ENCODE data around the gene ALCAM. TPM values are rescaled to one million over a fixed set of nuclear protein-coding genes. Genes with fewer than 3 reads are reported as not detected.

The ALCAM gene
- total RNA-seq, 2 donors from 2014 or later = 32.2 to 91.2 TPM

DNA sequence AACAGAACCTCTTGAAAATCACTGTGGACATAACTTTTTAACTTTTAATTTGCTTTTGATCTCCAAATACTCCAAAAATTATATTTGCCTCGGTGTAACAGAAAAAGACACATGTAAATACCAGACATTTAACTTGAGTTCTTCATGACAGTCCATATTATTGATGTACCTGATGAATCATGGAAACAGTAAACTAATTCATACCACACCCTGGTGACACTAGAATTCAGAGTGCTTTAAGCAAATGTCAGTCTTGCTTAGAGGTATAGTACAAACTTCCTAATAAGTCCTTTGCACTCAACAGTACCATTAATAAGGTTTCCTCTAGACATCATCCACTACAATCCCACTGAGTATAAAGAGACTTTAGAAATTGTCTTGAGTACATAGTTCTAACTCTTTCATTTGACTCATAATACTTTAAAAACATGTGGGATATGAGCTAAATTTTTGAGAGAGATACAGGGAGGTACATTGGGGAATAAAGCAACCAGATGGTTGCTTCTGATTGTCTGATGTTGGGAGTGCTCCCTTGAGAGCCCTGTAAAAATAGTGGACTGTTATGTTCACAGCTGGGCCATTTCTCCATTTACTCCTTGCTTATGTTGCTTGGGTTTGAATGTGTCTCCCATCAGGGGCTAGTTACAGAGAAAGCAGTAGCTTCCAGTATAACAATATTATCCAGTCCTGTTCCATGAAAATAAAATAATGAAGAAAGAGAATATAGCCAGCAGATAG, 175.7 kb downstream of the ALCAM start:
- WGBS = 100% methylated on average over 1 of the region's 1 CpG
- no peak overlapping the region for H3K27ac ChIP-seq

DNA sequence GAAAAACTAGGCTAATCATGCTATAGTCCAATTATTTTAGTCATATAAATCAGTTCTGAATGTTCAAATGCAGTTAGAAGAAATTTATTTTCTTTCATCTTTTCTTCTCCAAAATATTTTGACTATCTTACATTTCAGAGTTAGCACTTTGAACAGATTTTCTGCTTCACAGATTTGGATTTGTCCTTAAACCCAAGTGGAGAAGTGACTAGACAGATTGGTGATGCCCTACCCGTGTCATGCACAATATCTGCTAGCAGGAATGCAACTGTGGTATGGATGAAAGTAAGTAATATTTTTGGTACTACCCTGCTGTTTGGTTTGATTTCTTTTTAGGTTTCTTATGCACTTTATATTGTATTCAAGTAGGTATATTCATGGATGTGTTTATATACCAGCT, 178.3 kb downstream of the ALCAM start:
- 100% methylated on average over 1 of the region's 1 CpG for WGBS

More for the DNA sequence above, 175.7 kb downstream of the ALCAM start:
- intact Hi-C loops (cut with DNase I) = no loop called here
- Histone ChIP-seq H3K4me1 (replicated peaks) (no peaks in the 10 kb centered on the region), H3K4me3 (no peak overlapping the region), H3K9me3 (no peaks in the 10 kb centered on the region), H3K27me3 (replicated peaks; ENCODE audit: insufficient read depth) (no peaks in the 10 kb centered on the region), H3K36me3 (no peaks in the 10 kb centered on the region)
- DNase-seq (ENCODE audit: low spot score) = no peak
- TF ChIP-seq, protein P1, sequence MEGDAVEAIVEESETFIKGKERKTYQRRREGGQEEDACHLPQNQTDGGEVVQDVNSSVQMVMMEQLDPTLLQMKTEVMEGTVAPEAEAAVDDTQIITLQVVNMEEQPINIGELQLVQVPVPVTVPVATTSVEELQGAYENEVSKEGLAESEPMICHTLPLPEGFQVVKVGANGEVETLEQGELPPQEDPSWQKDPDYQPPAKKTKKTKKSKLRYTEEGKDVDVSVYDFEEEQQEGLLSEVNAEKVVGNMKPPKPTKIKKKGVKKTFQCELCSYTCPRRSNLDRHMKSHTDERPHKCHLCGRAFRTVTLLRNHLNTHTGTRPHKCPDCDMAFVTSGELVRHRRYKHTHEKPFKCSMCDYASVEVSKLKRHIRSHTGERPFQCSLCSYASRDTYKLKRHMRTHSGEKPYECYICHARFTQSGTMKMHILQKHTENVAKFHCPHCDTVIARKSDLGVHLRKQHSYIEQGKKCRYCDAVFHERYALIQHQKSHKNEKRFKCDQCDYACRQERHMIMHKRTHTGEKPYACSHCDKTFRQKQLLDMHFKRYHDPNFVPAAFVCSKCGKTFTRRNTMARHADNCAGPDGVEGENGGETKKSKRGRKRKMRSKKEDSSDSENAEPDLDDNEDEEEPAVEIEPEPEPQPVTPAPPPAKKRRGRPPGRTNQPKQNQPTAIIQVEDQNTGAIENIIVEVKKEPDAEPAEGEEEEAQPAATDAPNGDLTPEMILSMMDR (IDR thresholded peaks at IDR 0.05) = no peak
- TF ChIP-seq POLR2A (IDR thresholded peaks at IDR 0.05) = no peak
- no peak for TF ChIP-seq POLR2AphosphoS5 (IDR thresholded peaks at IDR 0.05)

DNA sequence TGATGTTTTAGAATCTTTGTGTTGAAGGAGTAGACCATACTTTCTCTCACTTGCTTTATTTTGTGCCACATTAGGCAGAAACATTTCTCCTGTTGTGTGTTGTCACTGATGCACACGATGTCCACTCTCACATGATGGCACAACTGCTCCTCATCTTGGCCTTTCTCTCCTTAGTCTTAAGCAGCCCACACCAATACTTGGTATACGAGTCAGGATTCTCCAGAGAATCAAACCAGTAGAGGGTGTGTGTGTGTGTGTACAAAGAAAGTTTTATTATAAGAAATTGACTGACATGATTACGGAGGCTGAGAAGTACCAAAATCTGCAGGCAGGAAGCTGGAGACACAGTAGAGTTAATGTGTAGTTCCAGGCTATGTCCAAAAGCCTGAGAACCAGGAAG, 187.1 kb downstream of the ALCAM start:
- intact Hi-C loops (cut with DNase I) = no loop called here
- Histone ChIP-seq H3K36me3 (no peaks in the 10 kb centered on the region), H3K9me3 (no peaks in the 10 kb centered on the region), H3K27me3 (replicated peaks; ENCODE audit: insufficient read depth) (no peaks in the 10 kb centered on the region), H3K4me1 (replicated peaks) (no peaks in the 10 kb centered on the region), H3K27ac (no peak overlapping the region), H3K4me3 (no peak overlapping the region)
- WGBS = 94% methylated on average over 3 of the region's 3 CpGs
- DNase-seq (ENCODE audit: low spot score) = no peak
- no peak for TF ChIP-seq POLR2A (IDR thresholded peaks at IDR 0.05)
- TF ChIP-seq, protein P1 (IDR thresholded peaks at IDR 0.05) = no peak
- no peak for TF ChIP-seq POLR2AphosphoS5 (IDR thresholded peaks at IDR 0.05)

More for the DNA sequence above, 178.3 kb downstream of the ALCAM start:
- no peak for DNase-seq (ENCODE audit: low spot score)
- no peaks in the 10 kb centered on the region for H3K27me3 ChIP-seq (replicated peaks; ENCODE audit: insufficient read depth)
- no peak overlapping the region for H3K27ac ChIP-seq
- H3K4me1 ChIP-seq (replicated peaks) = no peaks in the 10 kb centered on the region
- intact Hi-C loops (cut with DNase I) = no loop called here
- H3K4me3 ChIP-seq = no peak overlapping the region
- no peaks in the 10 kb centered on the region for H3K36me3 ChIP-seq
- TF ChIP-seq POLR2AphosphoS5 (IDR thresholded peaks at IDR 0.05) (no peak), POLR2A (IDR thresholded peaks at IDR 0.05) (no peak)
- TF ChIP-seq, protein P1 (IDR thresholded peaks at IDR 0.05) = no peak
- no peaks in the 10 kb centered on the region for H3K9me3 ChIP-seq

DNA sequence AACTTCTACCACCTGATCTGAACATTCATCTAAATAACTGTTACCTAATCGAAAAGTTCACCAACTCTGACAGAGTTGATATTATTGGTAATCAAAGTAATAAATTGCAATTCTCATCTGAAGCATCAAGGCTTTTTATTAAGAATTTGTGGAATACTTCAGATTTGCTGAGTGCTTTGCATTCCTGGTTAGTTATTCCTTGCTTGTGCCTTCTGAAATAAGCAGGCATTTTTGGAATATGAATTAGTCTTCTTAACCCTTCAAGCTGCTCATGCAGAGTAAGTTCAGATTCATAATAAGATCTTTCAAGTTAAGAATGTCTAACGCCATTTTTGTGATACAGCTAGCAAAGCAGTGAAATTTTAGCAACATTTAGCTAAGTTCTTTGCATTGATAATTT, 188.5 kb downstream of the ALCAM start:
- Histone ChIP-seq H3K27ac (no peak overlapping the region), H3K9me3 (no peaks in the 10 kb centered on the region), H3K4me1 (replicated peaks) (no peaks in the 10 kb centered on the region), H3K27me3 (replicated peaks; ENCODE audit: insufficient read depth) (no peaks in the 10 kb centered on the region), H3K36me3 (no peaks in the 10 kb centered on the region), H3K4me3 (no peak overlapping the region)
- TF ChIP-seq POLR2A (IDR thresholded peaks at IDR 0.05) = no peak
- TF ChIP-seq, protein P1 (IDR thresholded peaks at IDR 0.05) = no peak
- TF ChIP-seq POLR2AphosphoS5 (IDR thresholded peaks at IDR 0.05) = no peak
- intact Hi-C loops (cut with DNase I) = no loop called here
- no peak for DNase-seq (ENCODE audit: low spot score)
- 93% methylated on average over 2 of the region's 2 CpGs for WGBS

DNA sequence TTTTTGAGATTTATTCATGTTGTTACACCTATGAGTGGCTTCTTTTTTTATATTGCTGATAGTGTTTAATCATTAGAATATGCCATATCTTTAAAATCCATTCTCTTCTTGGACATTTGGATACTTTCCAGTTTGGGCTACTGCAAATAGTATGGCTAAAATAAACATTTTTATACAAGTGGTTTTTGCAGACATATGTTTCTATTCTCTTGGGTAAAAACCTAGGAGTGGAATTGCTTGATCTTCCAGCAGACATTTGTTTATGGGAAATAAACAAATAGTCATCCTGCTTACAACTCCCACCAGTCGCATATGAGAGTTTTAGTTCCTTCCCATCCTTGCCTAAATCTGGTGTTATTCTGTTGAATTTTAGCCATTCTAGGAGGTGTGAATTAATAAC, 193.1 kb downstream of the ALCAM start:
- intact Hi-C loops (cut with DNase I) = no loop called here
- H3K9me3 ChIP-seq = no peaks in the 10 kb centered on the region
- H3K4me1 ChIP-seq (replicated peaks) = no peaks in the 10 kb centered on the region
- H3K36me3 ChIP-seq = no peaks in the 10 kb centered on the region
- H3K27me3 ChIP-seq (replicated peaks; ENCODE audit: insufficient read depth) = no peaks in the 10 kb centered on the region
- no peak for DNase-seq (ENCODE audit: low spot score)
- H3K4me3 ChIP-seq = no peak overlapping the region
- TF ChIP-seq, protein P1 (IDR thresholded peaks at IDR 0.05) = no peak
- TF ChIP-seq POLR2A (IDR thresholded peaks at IDR 0.05) = no peak
- TF ChIP-seq POLR2AphosphoS5 (IDR thresholded peaks at IDR 0.05) = no peak
- WGBS = 90% methylated on average over 1 of the region's 1 CpG
- H3K27ac ChIP-seq = no peak overlapping the region
